OCI-LY7 (cell line): Measurements from ENCODE around the gene FUT8. TPM values are rescaled to one million over a fixed set of nuclear protein-coding genes. Genes with fewer than 3 reads are reported as not detected.
A peak's percentile ranks its signal among the peaks of the same experiment; 100 is the strongest.

Experiments
- BruUV-seq: library from RNA; stranded (reverse); fragments of 400-500 nt; replicated peaks from 2 replicates; lab custom pipeline; 2021; lab: Mats Ljungman, UMichigan
- CTCF ChIA-PET: fragments of 300-600 bp; sonication (Branson Sonifier 250); formaldehyde crosslinking; loops from one replicate; lab custom pipeline; 2022; ENCODE audit warnings: antibody characterized with exemption; ENCODE audit not compliant: unreplicated experiment; lab: Charles Lee
- POLR2A ChIA-PET: fragments of 300-600 bp; sonication (Branson Sonifier 250); formaldehyde crosslinking; loops from one replicate; lab custom pipeline; 2022; ENCODE audit warnings: antibody characterized with exemption; lab: Charles Lee
- DNase-seq: peaks from one replicate; pipeline ENCODE4 v3.0.0-alpha.2; 2015; ENCODE audit warnings: low spot score
- H2AFZ ChIP-seq: fragments of 200-600 bp; sonication (generic), shearing (Covaris generic); 2 replicates; pipeline ENCODE4 v1.6.1; 2014; ENCODE audit warnings: mild to moderate bottlenecking, antibody characterized with exemption, low read length, moderate library complexity
- H3K27ac ChIP-seq: fragments of 200-600 bp; sonication (generic); 2 replicates; pipeline ENCODE4 v1.5.1; 2014; ENCODE audit warnings: mixed run types, low read depth, mild to moderate bottlenecking, moderate library complexity, low read length, inconsistent platforms; ENCODE audit not compliant: poor library complexity, severe bottlenecking
- H3K36me3 ChIP-seq: fragments of 200-600 bp; sonication (generic); 2 replicates; pipeline ENCODE4 v1.6.1; 2014; ENCODE audit warnings: mild to moderate bottlenecking, antibody characterized with exemption, low read length, moderate library complexity, mixed read lengths; ENCODE audit not compliant: insufficient read depth
- H3K4me1 ChIP-seq: fragments of 200-600 bp; sonication (generic); 2 replicates; pipeline ENCODE4 v1.5.1; 2014; ENCODE audit warnings: mild to moderate bottlenecking, low read length; ENCODE audit not compliant: insufficient read depth, poor library complexity, severe bottlenecking
- H3K4me2 ChIP-seq: fragments of 200-600 bp; sonication (generic); 2 replicates; pipeline ENCODE4 v1.6.1; 2014; ENCODE audit warnings: mild to moderate bottlenecking, low read length
- H3K4me3 ChIP-seq: fragments of 200-600 bp; sonication (generic); 2 replicates; pipeline ENCODE4 v1.5.1; 2014; ENCODE audit warnings: mild to moderate bottlenecking, low read depth, low read length; ENCODE audit not compliant: poor library complexity, severe bottlenecking
- H3K79me2 ChIP-seq: fragments of 200-600 bp; sonication (generic); 2 replicates; pipeline ENCODE4 v1.6.1; 2016; ENCODE audit warnings: low read depth, mild to moderate bottlenecking, low read length, moderate library complexity, mixed read lengths; ENCODE audit not compliant: insufficient read depth
- H3K9me2 ChIP-seq: fragments of 200-600 bp; sonication (generic); 2 replicates; pipeline ENCODE4 v1.6.1; 2016; ENCODE audit warnings: mild to moderate bottlenecking, low read length, mixed read lengths; ENCODE audit not compliant: insufficient read depth
- H3K9me3 ChIP-seq: fragments of 200-600 bp; sonication (generic); 2 replicates; pipeline ENCODE4 v1.6.1; 2014; ENCODE audit warnings: mild to moderate bottlenecking, mixed run types, low read length, mixed read lengths
- H4K20me1 ChIP-seq: fragments of 200-600 bp; sonication (generic); 2 replicates; pipeline ENCODE4 v1.6.1; 2014; ENCODE audit warnings: mild to moderate bottlenecking, antibody characterized with exemption, low read length, moderate library complexity, mixed read lengths; ENCODE audit not compliant: insufficient read depth
- EZH2phosphoT487 ChIP-seq: fragments of 200-600 bp; sonication (generic); IDR thresholded peaks from 2 replicates; pipeline ENCODE4 v1.6.1; 2018; ENCODE audit warnings: low read depth, borderline replicate concordance, mild to moderate bottlenecking, mixed run types, antibody characterized with exemption, low read length, moderate library complexity, mixed read lengths
- intact Hi-C: fragments of 100-400 bp; cut with micrococcal nuclease; formaldehyde crosslinking; loops from one replicate; pipeline ENCODE4 v1.10.0; 2022; ENCODE audit not compliant: unreplicated experiment
- total RNA-seq, 2 experiments: library from RNA; depleted of rRNA in 1 of 2; stranded (reverse); fragments of >200 nt in 1 of 2; shearing (Covaris generic) in 1 of 2; gene quantifications; 2 replicates each; pipeline ENCODE4 v1.2.3, GENCODE V29; 2014 to 2022
- TF ChIP-seq, protein P1 (sequence below): fragments of 200-600 bp; sonication (generic); conservative IDR thresholded peaks from 2 replicates; pipeline ENCODE4 v1.5.1; 2014; ENCODE audit warnings: mild to moderate bottlenecking, antibody characterized with exemption, low read length, moderate library complexity, mixed read lengths

Gene FUT8
- total RNA-seq, 2 experiments from 2014 or later: 90.3 to 174 TPM

DNA sequence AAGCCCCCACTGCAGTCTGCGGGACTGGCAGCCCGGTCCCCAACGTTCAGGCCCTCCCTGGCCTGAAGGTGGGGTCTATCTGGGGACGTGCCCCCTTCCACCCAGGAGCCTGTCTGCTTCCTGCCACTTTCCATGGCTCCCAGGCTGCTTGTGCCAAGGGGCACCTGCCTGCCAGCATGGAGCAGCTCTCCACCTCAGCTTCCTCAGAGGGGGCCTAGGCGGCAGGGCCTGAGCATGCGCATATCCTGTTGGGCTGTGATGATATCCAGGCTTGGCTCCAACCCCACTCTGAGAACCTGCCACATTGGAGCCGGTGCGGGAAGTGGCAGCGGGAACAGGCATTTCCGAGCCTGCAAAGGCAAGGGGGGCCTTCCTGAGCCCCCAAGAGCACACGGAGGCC, 57.4 kb downstream of the FUT8 start:
- Histone ChIP-seq H4K20me1 (peaks cover 23% of the 10 kb centered on the region), H2AFZ (no peak overlapping the region), H3K9me2 (no peaks in the 10 kb centered on the region), H3K27ac (no peak overlapping the region), H3K9me3 (no peaks in the 10 kb centered on the region), H3K79me2 (peaks cover 100% of the 10 kb centered on the region), H3K4me1 (peaks cover 21% of the 10 kb centered on the region), H3K4me3 (no peak overlapping the region), H3K4me2 (no peak overlapping the region), H3K36me3 (peaks cover 77% of the 10 kb centered on the region)
- intact Hi-C loops: no loop called here
- no peak for DNase-seq
- POLR2A ChIA-PET: interaction anchor here (1.1 to 1.2 kb wide), 3 partner anchors 9 to 22 kb away, joined by 3 to 5 read pairs (median 3); no protein-coding TSS in a partner anchor
- no TSS peak for BruUV-seq
- TF ChIP-seq, protein P1, sequence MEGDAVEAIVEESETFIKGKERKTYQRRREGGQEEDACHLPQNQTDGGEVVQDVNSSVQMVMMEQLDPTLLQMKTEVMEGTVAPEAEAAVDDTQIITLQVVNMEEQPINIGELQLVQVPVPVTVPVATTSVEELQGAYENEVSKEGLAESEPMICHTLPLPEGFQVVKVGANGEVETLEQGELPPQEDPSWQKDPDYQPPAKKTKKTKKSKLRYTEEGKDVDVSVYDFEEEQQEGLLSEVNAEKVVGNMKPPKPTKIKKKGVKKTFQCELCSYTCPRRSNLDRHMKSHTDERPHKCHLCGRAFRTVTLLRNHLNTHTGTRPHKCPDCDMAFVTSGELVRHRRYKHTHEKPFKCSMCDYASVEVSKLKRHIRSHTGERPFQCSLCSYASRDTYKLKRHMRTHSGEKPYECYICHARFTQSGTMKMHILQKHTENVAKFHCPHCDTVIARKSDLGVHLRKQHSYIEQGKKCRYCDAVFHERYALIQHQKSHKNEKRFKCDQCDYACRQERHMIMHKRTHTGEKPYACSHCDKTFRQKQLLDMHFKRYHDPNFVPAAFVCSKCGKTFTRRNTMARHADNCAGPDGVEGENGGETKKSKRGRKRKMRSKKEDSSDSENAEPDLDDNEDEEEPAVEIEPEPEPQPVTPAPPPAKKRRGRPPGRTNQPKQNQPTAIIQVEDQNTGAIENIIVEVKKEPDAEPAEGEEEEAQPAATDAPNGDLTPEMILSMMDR: no peak
- no peak for TF ChIP-seq EZH2phosphoT487
- CTCF ChIA-PET: no interaction called here

DNA sequence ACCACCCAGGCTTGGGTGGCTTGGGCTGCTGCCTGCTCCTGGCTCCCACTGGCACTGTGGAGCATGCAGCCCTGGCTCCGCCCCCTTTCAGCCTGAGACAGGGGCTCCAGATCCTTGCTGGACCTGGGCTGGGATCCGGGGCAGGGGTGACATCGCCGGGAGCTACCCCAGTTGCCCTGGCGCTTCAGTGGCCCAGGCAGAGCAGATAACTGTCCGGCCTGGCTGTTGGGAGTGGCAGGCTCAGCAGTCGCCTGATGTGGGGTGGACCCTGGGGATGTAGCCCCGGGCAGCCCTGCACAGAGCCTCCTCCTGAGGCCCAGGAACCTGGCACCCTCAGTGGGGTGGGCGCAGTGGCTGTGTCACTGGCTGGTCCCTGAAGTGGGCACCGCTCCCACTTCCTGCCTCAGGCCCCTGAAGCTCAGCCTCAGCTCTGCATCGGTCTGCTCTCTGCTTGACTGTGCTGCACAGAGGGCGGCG, 57.9 kb downstream of the FUT8 start:
- intact Hi-C loops: no loop called here
- POLR2A ChIA-PET: interaction anchor here (1.2 kb wide), 2 partner anchors 8 to 12 kb away, joined by 3 to 5 read pairs; no protein-coding TSS in a partner anchor
- DNase-seq: no peak
- Histone ChIP-seq H3K79me2 (peaks cover 100% of the 10 kb centered on the region), H3K4me1 (peaks cover 21% of the 10 kb centered on the region), H3K9me3 (no peaks in the 10 kb centered on the region), H2AFZ (no peak overlapping the region), H3K36me3 (peaks cover 75% of the 10 kb centered on the region), H3K4me2 (no peak overlapping the region), H3K9me2 (no peaks in the 10 kb centered on the region), H4K20me1 (peaks cover 23% of the 10 kb centered on the region), H3K4me3 (no peak overlapping the region), H3K27ac (no peak overlapping the region)
- TF ChIP-seq, protein P1: no peak
- no peak for TF ChIP-seq EZH2phosphoT487
- no TSS peak for BruUV-seq
- CTCF ChIA-PET: no interaction called here

DNA sequence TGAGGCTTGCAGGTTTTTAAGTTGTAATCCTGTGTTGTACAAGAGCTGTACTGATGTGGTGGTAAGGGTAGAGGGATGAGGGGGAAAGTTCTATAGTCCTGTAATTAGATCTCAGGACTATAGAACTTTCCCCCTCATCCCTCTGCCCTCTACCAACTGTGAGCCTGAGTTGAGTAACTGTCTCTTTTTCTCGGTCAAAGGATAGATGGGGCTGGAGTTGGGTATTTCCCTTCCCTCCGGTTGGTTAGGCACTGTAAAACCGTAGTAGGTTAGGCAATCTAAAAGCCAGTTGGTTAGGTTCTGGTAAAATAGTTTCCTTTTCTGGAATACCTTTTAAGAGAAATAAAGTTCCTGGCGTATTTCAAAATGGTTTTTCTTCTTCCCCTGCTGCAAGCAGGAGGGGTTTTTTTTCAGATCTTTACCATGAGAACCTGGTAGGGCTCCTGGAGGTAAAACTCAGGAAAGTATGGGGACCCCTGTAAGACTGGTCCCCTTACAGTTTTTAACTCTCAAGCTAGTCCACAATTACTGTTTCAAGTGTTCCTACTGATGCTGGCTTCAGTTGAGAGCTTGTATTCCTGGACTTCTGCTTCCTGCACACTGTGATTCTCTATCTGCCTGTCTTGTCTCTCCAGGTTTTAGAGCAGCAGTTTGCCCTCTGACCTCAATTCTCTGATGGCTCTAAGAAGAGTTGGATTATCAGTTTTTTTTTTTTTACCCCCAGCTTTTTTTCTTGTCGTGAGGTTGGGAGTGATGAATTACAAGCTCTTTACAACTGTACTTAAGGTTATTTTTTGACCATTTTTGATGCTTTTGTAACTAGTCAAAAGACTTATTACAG, 58.7 kb downstream of the FUT8 start:
- peak overlapping the region; percentile 7 for H3K27ac ChIP-seq
- H3K4me1 ChIP-seq: peaks cover 29% of the 10 kb centered on the region
- no peak for TF ChIP-seq EZH2phosphoT487
- TF ChIP-seq, protein P1: no peak
- peaks cover 73% of the 10 kb centered on the region for H3K36me3 ChIP-seq
- H3K79me2 ChIP-seq: peaks cover 100% of the 10 kb centered on the region
- H4K20me1 ChIP-seq: peaks cover 23% of the 10 kb centered on the region
- H2AFZ ChIP-seq: no peak overlapping the region
- no peaks in the 10 kb centered on the region for H3K9me3 ChIP-seq
- no peaks in the 10 kb centered on the region for H3K9me2 ChIP-seq
- intact Hi-C loops: no loop called here
- H3K4me2 ChIP-seq: no peak overlapping the region
- POLR2A ChIA-PET: interaction anchor here (0.5 to 0.7 kb wide), 2 partner anchors 9 kb away, joined by 3 to 6 read pairs; no protein-coding TSS in a partner anchor
- no peak for DNase-seq
- no TSS peak for BruUV-seq
- CTCF ChIA-PET: no interaction called here
- H3K4me3 ChIP-seq: no peak overlapping the region
